Panc1 (cell line): Measurements from ENCODE around the gene SOD1.

Experiments used
- POLR2AphosphoS5 ChIP-seq: IDR thresholded peaks from 2 replicates; pipeline ENCODE4 v1.6.1; 2012; ENCODE audit warnings: mild to moderate bottlenecking, low read depth, low read length, moderate library complexity
- SIN3A ChIP-seq: IDR thresholded peaks from 2 replicates; pipeline ENCODE4 v1.6.1; 2012; ENCODE audit warnings: low read depth, mild to moderate bottlenecking, low read length, moderate library complexity, borderline replicate concordance; ENCODE audit not compliant: insufficient read depth
- TF ChIP-seq, protein P1 (sequence below): fragments of 450-650 bp; IDR thresholded peaks from 2 replicates; pipeline ENCODE4 v1.5.1; 2017; ENCODE audit warnings: mild to moderate bottlenecking

DNA sequence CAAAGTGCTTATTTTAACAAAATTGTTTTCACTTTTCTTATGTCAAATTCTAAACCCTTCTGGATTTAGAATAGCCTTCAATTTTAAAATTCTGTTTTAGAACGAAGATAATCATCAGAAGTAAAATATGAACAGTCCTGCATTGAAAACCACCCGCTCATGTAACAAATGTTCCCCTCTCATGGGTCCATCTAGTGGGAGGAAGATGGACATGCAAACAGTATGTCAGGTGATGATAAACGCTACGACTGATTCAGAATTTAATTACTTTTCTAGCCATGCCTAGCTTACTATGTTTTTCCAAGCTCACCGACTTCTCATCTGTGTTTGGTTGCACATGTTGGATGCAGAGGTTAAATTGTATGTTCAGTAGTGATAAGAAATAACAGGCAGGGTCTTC is 23.5 kb downstream of the SOD1 start:
- TF ChIP-seq, protein P1, sequence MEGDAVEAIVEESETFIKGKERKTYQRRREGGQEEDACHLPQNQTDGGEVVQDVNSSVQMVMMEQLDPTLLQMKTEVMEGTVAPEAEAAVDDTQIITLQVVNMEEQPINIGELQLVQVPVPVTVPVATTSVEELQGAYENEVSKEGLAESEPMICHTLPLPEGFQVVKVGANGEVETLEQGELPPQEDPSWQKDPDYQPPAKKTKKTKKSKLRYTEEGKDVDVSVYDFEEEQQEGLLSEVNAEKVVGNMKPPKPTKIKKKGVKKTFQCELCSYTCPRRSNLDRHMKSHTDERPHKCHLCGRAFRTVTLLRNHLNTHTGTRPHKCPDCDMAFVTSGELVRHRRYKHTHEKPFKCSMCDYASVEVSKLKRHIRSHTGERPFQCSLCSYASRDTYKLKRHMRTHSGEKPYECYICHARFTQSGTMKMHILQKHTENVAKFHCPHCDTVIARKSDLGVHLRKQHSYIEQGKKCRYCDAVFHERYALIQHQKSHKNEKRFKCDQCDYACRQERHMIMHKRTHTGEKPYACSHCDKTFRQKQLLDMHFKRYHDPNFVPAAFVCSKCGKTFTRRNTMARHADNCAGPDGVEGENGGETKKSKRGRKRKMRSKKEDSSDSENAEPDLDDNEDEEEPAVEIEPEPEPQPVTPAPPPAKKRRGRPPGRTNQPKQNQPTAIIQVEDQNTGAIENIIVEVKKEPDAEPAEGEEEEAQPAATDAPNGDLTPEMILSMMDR = peak; percentile 23; the same call in 1 of the 2 replicates
- no peak for TF ChIP-seq SIN3A
- TF ChIP-seq POLR2AphosphoS5 = no peak
